T1000 (cell line): Measurements from ENCODE around the gene HES7.
"Not testable (repeated sequence)": the region's sequence is repeated elsewhere in the genome, so short reads cannot be mapped to it uniquely, and the experiment has no call there.

Experiments used
- DNase-seq: peaks from one replicate; lab custom pipeline; 2025; ENCODE audit warnings: mixed read lengths; lab: John Stamatoyannopoulos, UW

The HES7 gene

DNA sequence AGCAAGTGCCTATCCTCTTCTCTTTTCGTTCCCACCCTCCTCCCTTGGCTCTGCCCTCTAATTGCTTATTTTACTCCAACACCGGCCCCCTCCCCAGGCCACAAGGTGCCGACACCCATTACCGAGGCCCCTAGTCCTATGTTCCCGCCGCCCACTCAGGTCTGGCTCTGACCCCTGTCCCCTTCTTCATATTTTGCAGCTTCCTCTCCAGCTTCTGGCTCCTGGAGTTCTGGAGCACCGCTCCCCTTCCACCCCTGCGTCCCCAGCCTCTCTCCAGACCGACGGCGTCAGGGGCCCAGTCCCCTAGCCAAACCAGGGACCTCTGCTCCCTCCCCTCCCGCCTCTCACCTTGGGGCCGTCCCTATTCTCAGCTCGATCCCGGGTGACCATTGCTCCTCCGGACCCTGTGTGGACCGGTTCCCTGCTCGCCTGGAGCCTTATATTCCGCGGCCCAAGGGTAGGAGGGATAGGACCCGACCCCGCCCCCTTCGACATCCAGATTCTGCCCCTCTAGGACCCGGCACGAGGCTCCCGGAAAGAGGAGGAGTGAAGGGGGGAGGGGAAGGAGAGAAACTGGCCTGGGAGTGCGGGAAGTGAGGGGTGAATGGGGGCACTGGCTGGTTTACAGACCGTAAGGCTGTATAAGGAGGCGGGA is at the start of gene HES7:
Gene HES7, minus strand, starts transcription at position 412 of the 655 bp plus-strand sequence. Its CDS starts 22 bp downstream, at position 390.
- DNase-seq = no peak

DNA sequence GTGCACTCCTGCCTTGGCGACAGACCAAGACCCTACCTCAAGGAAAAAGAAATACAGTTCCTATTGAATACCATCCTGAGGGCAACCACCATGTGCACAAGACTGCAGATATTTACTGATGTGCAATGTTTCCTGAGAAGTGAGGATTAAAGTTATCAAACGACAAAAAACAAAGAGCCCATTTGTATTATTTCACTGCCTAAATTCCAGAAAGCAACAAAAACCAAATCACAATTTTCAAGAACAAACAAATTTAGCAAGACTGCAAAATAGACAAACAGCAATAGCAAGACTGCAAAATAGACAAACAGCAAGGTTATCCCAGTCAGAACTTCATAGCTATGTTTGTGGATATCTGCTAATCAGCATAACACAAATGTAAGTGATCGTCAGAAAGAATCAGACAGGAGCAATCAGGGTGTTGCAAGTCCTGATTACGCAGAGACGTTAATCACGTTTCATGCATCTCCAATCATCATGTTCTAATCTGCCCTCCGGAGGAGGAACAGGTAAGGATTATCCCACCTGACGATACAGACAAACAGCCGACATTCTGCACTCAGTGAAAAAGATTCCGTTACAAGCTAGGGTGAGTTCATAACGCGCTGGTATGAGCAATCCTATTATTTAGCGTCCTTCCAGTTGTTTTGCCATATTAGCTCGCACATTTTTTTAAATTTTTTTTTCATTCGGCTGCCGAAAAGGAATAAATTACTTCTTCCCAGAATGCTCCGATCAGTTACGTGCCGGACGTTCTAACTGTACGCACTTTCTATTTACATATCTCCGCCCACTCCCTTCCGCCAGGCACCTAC is 49.4 kb upstream of the HES7 start:
- peak; percentile 83 for DNase-seq

DNA sequence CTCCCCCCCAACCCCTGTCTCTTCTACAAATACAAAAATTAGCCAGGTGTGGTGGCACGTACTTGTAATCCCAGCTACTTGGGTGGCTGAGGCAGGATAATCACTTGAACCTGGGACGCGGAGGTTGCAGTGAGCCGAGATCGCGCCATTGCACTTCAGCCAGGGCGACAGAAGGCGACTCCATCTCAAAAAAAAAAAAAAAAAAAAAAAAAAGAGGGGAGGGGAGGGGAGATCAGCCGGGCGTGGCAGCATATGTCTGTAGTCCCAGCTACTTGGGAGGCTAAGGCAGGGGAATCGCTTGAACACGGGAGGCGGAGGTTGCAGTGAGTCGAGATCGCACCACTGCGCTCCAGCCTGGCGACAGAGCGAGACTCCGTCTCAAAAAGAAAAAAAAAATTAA is 46.3 kb upstream of the HES7 start:
- not testable (repeated sequence) for DNase-seq

DNA sequence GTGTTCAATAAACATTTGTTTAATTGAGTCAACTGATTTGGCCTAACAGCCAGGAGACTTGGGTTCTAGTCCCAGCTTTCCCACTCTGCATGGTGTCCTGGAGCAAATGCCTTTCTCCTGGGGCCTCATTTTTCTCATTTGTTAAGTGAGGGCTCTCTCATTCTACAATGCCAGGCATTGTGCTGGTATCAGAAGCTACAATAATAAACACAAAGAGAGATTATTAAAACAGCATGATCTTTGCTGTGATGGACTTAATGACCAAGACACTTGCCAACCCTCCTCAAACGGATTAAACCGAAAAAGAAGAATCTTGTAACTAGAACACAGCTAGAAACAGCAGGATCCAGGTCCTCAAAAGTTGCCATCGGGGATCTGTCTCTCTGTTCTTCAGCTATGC is 43.6 kb upstream of the HES7 start:
- no peak for DNase-seq

DNA sequence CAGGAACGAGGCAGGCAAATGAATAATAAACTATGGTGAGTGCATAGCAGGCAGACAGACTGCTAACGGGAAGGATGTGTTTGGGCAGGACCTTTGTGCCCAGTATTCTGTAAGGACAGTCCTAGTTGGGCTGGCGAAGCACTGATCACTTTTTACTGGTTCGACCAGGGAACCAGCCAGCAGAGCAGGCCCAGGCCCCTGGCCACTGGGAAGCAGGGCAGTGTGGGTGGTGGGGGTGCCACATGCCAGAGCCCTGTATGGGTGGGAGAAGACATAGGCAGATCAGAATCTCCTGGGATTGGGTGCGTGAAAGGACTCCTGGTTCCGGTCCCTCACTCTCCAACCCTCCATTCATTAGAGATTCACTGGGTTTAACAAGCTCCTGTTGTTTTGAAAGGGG is 42.8 kb upstream of the HES7 start:
- DNase-seq = no peak

DNA sequence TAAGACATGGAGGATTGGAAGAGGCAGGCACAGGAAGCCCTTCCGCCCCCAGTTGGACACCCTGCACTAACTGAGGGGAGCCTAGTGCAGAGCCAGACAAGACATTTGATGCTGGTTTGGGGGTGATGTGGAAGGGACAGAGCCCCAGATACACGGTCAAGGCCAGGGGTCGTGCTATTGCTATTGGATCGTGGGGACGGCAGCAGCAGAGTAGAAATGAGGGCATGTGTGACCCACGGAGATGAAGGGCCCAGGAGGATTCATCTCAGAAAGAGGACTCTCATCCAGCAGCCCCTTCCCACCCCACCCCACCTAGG is 40.9 kb upstream of the HES7 start:
- DNase-seq = no peak

DNA sequence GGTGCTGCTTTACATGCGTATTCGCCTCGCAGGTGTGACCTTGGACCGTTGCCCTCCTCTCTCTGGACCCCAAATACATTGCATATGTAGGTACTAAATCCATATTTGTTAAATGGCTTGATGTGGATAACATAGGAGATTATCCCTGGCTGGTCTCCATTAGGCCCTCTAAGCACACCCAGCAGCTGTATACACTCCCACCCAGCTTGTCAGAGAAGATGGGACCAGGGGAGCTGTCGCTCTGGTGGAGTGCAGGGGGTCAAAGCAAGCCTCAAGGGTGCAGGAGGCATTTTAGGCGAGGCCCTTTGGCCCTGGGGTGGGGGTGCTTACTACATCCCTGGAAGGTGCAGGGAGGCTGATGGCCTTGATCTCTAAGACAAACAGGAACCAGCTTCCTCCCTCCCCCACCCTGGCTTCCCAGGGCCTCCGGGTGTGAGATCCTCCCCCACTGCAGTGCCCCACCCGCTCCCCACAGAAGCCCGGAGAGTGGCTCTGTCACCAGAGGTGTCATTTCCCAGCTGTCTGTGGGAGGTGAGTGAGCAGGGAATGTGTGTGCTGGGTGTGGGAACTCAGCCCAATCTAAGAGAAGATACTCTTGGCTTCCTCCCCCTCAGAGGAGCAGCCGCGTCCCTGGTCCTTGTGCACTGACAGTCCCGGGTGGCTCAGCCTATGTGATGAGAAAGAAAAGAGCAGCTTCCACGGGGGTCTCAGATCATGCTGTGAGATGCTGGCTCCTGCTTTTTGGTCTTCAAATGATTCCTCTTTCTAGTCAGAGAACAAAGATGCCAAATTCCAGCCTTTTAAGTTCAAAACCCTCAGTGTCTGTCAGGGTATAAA is 40.3 kb upstream of the HES7 start:
- no peak for DNase-seq

DNA sequence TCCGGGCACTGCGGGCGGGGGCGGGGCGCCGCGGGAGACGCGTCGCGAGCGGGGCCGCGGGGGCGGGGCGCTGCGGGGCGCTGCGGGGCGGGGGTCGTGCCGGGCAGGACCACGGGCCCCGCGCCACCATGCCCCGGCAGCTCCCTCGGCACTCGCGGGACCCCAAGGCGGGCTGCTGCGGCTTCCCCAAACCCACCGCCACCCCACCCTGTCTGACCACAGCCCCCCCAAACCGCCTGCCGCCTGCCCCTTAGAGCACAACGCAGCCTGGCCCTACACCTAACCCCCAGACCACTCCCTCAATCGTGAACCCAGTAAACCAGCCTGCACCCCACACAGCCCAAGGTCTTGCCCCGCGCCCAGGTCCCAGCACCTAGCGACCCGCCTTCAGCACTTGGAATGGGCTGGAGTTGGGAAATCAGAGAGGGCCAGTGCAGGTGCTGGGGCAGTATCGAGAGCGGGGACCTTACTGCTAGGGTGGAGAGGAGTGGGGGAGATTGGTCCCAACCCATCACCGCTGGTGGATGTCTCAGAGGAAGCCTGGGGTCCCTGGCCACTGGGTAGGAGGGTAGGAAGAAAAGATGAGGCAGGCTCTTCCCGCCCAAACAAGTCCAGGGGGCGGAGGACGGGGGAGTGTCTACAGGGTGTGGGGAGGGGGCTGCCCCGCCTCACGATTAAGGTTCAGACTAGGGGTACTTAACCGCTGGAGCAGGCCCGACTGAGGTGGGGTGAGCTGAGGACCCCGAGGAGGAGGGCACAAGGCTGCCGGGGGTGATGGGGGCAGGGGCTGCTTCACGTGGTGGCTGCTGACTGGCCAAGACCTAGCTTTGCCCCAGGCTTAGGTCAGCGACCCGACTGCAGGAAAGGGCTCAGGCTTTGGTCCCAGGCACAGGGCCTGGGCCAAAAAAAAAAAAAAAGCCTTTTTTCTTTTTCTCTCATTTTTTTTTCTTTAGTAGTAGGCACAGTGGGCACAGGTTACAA is 39.4 kb upstream of the HES7 start:
- DNase-seq = no peak

DNA sequence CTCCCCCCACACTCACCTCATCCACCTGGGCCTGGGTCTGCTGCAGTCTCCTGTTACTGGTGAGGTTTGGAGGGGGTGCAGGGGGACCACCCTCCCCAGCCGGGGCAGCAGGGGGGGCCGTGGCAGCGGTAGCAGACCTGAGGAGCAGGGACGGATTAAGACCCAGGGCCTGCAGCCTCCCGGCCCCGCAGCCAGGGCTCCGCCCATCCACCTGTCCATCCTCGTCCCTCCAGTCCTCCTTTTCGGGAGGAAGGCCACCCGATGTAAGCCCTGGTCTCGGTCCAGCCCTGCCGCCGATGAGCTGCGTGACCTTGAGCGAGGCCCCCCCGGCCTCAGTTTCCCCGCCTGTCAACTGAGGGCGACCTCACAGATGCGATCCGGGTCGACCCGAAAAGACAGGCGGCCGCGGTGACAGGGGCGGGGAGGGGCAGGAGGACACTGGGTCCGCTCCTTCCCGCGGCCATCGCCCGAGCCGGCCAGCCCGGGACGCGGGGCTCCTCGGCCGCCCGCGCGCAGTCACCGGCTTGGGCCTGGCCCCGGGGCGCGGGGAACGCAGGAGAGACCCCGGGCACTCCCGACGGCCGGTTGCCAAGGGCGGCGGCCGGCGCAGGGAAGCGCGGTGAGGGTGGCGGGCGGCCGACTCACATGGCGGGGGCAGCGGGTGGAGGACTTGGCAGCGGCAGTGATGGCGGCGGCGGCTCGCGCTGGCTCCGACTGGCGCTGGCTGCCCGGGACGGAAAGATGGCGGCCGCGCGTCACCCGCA is 38.5 kb upstream of the HES7 start, which contains the start of gene VAMP2:
Gene VAMP2, minus strand, starts transcription at position 716 of the 764 bp plus-strand sequence. Its CDS starts 69 bp downstream, at position 647.
- peak; percentile 62 for DNase-seq

DNA sequence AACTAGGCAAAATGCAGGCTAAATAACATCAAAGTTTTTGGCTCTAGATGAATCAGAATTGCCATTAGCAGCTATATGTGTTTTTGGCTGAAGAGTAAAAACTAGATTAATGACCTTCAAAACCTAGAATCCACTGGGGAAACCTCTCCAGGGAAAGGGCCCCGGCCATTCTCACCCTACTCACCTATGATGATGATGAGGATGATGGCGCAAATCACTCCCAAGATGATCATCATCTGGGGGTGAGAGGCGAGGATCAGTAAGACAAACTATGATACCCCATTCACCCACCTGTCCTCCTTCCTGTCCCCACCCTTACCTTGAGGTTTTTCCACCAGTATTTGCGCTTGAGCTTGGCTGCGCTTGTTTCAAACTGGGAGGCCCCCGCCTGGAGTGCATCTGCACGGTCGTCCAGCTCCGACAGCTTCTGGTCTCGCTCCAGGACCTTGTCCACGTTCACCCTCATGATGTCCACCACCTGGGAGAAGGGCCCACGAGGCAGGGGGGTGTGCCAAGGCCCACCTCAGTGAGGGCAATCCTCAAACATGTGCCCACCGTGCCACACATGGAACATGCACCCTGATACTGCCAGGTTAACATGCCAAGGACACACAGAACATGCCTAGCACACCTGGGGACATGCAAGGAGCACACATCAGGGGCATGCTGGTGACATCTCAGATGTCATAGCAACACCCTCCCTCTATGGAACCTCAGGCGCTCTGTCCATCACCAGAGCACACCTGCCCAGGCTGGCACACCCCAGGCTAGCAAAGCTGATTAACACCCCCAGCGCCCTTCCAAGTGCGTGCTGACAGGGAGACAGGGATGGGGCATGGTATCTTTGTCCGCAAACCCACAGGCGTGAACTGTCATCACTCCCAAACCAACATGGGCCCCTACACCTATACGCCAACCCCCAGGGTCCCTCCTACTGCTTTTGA is 37.7 kb upstream of the HES7 start:
- no peak for DNase-seq

DNA sequence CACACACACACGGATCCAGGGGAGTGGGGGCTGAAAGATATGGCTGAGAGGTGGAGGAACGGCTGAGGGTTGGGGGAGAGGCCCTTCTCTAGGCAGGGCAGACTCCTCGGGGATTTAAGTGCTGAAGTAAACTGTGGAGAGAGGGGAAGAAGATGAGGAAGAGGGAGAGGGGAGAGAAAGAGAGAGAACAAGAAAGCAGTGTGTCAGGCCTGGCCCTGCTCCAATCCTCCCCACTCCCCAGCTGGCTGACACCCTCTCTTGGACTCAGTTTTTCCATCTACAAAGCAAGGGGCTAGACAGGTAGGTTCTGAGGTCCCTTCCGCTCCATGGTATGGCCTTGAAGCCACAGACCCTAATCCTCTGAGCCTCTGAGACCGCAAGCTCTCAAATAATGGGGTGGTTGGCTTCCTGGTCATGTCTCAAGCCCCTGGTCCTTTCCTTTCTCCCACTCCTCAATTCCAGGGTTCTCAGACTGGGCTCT is 36.9 kb upstream of the HES7 start:
- no peak for DNase-seq

DNA sequence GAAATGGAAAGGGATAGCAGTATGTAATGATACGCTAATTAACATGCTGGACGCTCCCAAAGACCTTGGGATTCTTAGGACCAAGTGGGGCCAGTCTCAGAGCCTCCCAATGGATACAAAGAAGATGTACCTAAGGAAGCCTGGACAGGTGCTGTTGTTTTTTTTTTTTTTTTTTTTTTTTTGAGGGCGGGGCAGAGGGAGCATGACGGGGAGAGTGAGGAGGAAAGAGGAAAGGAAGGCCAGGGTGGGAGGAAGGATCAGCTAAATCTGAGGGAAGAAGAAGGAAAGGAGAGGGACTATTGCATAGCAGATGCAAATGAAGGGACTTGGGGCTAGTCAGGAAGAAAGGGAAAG is 36.3 kb upstream of the HES7 start:
- no peak for DNase-seq

DNA sequence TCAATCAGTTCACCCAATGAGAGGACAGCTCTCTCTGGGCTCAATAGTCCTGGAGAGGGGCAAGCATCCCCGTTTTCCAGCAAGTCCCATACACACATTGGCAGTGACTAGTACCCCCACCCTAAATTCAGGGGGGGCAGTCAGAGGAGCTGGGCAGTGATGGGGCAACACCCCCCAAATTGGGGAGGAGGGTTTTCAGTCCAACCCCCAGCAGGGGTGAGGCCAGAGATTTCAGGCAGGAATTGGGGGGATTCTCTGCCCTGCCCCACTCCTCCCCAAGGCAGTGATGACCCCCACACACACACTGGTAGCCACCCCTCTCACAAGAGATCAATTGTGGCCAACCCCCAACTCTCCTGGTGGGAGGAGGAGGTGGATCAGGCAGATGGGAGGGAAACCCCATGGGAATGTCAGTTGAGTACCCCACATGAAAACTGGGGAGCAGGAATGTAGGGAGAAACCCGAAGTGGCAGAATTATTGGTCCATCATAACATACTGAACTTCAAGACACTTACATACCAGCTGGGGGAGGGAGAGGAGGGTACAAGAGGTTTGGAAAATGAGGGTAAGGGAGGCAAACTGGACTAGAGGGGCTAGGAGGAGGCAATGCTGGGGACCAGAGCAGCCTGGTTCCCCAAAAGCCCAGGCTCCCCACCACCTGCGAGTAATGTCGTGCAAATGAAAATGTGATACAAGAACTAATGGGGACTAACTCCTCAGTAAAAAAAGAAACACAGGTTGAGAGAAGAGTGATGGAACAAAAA is 35.7 kb upstream of the HES7 start:
- DNase-seq = no peak

DNA sequence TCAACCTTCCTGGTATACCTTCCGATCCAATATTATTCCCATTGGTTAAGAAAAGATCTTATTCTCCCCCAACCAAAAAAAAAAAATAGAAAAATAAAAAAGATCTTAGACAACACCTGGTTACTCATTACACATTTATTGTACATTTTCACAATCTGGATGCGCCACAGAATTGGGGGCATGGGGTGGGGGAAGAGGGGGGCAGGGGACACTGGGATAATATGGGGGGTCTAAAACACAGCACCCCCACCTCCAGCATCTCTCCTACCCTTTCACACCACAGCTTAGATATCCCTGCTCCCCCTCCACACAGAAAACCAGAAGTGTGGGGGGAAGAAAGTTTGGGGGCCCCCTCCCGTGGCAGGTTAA is 35.1 kb upstream of the HES7 start:
- no peak for DNase-seq

DNA sequence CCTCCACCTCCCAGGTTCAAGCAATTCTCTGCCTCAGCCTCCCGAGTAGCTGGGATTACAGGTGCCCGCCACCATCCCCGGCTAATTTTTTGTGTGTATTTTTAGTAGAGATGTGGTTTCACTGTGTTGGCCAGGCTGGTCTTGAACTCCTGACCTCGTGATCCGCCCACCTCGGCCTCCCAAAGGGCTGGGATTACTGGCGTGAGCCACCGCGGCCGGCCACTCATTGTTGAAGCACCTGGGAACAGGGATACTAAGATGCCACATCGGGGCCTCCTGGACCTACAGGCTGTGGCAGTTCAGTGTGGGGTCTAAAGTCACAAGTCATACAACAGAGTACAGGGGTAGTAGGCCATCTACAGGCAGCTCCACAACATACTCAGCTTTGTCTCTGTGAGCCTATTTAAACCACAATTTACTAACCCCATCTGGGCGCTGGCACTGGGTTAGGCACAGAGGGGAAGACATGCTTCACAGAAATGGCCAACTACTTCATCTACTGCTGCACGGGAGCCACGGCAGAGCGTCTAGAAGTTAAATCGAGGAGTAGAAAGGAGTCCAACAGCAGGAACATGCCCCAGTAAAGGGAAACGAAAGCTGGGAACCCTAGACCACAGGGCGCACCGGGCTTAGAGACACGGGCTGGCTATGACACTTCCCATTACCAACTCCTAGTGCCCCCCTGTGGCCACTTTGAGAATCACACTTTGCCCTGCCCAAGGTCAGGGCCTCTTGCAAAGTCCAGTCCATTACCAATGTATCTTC is 34.5 kb upstream of the HES7 start:
- peak; percentile 81 for DNase-seq

DNA sequence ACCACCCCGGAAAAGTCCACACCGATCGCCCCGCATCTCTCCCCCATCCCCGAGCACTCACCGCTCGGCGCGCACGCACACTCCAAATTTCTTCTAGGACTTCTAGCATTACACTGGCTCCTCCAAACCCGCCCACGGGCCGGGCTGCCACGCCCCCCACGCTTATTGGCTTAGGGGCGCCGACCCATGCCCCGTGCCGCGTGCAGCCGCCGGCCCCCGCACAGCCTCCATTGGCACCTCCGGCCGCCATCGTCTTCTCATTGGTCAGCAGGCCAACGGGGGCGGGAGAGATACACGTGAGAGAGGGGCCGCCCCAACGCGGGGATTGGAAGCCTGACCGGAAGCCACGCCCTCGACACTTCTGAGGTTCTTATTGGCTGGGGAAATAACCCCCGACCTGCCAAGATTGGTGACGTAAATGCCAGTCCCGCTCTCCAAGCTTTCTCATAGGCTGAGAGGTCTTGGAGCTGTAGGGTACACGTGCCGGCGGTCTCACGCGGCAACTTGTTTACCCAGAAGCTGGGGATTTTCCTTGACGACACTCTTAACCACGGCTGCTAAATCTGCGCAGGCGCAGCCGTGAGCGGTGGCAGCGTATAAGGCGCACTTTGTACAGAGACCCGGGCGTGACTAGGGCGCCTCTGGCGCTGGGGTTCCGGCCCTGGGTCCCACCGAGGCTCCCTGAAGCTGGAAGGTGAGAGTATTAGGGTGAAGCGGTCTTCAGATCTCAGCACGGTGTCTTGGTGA is 32.5 kb upstream of the HES7 start:
- DNase-seq = peak; percentile 99

DNA sequence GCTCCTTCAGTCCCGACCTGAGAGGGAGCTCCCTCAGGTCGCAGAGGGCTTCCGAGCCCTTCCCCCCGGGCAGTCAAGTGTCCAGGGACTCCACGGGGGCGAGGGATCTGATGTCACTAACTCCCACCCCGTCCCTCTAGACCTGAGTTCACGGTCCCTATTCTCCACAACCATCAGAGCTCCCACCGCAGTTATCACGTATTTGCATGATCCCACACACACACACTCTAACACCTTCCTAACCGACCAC is 32.0 kb upstream of the HES7 start:
- no peak for DNase-seq
